ENCODE results near the gene LCN6.

DNA sequence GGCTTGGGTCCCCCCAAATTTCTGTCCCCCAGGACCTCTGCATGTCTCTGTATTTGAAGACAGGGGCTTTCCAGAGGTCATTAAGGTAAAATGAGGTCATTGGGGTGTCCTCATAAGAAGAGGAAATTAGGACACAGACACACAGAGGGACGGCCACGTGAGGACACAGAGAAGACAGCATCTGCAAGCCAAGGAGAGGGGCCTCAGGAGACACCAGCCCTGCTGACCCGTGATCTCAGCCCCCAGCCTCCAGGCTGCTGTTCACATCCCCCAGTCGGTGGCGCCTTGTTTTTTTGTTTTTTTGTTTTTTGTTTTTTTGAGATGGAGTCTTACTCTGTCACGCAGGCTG is 46.6 kb upstream of the LCN6 start:
- TF ChIP-seq, protein P1, sequence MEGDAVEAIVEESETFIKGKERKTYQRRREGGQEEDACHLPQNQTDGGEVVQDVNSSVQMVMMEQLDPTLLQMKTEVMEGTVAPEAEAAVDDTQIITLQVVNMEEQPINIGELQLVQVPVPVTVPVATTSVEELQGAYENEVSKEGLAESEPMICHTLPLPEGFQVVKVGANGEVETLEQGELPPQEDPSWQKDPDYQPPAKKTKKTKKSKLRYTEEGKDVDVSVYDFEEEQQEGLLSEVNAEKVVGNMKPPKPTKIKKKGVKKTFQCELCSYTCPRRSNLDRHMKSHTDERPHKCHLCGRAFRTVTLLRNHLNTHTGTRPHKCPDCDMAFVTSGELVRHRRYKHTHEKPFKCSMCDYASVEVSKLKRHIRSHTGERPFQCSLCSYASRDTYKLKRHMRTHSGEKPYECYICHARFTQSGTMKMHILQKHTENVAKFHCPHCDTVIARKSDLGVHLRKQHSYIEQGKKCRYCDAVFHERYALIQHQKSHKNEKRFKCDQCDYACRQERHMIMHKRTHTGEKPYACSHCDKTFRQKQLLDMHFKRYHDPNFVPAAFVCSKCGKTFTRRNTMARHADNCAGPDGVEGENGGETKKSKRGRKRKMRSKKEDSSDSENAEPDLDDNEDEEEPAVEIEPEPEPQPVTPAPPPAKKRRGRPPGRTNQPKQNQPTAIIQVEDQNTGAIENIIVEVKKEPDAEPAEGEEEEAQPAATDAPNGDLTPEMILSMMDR (IDR thresholded peaks at IDR 0.05) = no peak
- no peak for TF ChIP-seq POLR2A (IDR thresholded peaks at IDR 0.05)
